Colonic mucosa (tissue), 4 donors: ENCODE results near the gene FNDC1. TPM values are rescaled to one million over a fixed set of nuclear protein-coding genes. Genes with fewer than 3 reads are reported as not detected.

ENCODE experiments used
- DNase-seq: peaks from one replicate; pipeline ENCODE4 v3.0.0-alpha.2; 2020
- H3K27ac ChIP-seq: fragments of 200-600 bp; one replicate; pipeline ENCODE4 v1.8.0; 2021
- H3K27me3 ChIP-seq: fragments of 200-600 bp; one replicate; pipeline ENCODE4 v1.8.0; 2021
- H3K36me3 ChIP-seq: fragments of 200-600 bp; one replicate; pipeline ENCODE4 v1.8.0; 2021
- H3K4me1 ChIP-seq: fragments of 200-600 bp; one replicate; pipeline ENCODE4 v1.8.0; 2021; ENCODE audit warnings: mild to moderate bottlenecking
- H3K4me3 ChIP-seq: fragments of 200-600 bp; one replicate; pipeline ENCODE4 v1.8.0; 2021
- H3K9ac ChIP-seq, 2 donors: one replicate each; pipeline ENCODE4 v1.7.0; 2013; ENCODE audit warnings: control low read depth in 2 of 2, low read depth in 2 of 2, low read length in 2 of 2
- H3K9me3 ChIP-seq: fragments of 200-600 bp; one replicate; pipeline ENCODE4 v1.8.0; 2021
- CTCF ChIP-seq: fragments of 200-600 bp; IDR thresholded peaks from one replicate; pipeline ENCODE4 v1.8.0; 2022; ENCODE audit warnings: antibody characterized with exemption, mild to moderate bottlenecking
- intact Hi-C: fragments of 100-400 bp; cut with DNase I; formaldehyde crosslinking; loops from one replicate; pipeline ENCODE4 v1.14.1; 2022
- total RNA-seq, 2 donors: library from RNA; stranded (reverse); fragmentation: NEBNext Ultra II Directional in 1 of 2; extraction: Animal tissue kit (Norgen Biotek cat#: 25700) in 1 of 2; gene quantifications; one replicate each; pipeline ENCODE4 v1.2.1, GENCODE V29; 2021
- donor health status: healthy.
- donor health status: DM: no; HTN: no; CAD: no.
- donor health status: DM: no; HTN: no; CAD: no.

The FNDC1 gene
- total RNA-seq, 2 donors from 2014 or later = 0.05 to 1.1 TPM

- intact Hi-C loops = no loop called here
- no peaks in the 10 kb centered on the region for H3K4me1 ChIP-seq
- H3K9me3 ChIP-seq = no peaks in the 10 kb centered on the region
Measured at GRCh38 chr6:159238920-159239558, 69.8 kb downstream of the FNDC1 start.

GRCh38 chr6:159249128-159249527, 79.9 kb downstream of the FNDC1 start:
- TF ChIP-seq CTCF = no peak
- intact Hi-C loops = no loop called here
- Histone ChIP-seq H3K4me3 (no peak overlapping the region), H3K9me3 (no peaks in the 10 kb centered on the region), H3K27ac (no peak overlapping the region), H3K4me1 (no peaks in the 10 kb centered on the region), H3K27me3 (no peaks in the 10 kb centered on the region), H3K36me3 (no peaks in the 10 kb centered on the region), H3K9ac (no peak overlapping the region)
- DNase-seq = no peak

More at GRCh38 chr6:159238920-159239558, 69.8 kb downstream of the FNDC1 start:
- Histone ChIP-seq H3K36me3 (no peaks in the 10 kb centered on the region), H3K9ac (no peak overlapping the region), H3K27me3 (no peaks in the 10 kb centered on the region), H3K4me3 (no peak overlapping the region), H3K27ac (no peak overlapping the region)
- no peak for DNase-seq
- TF ChIP-seq CTCF = no peak

GRCh38 chr6:159249752-159250151, 80.6 kb downstream of the FNDC1 start:
- Histone ChIP-seq H3K27ac (no peak overlapping the region), H3K9ac (no peak overlapping the region), H3K9me3 (no peaks in the 10 kb centered on the region), H3K4me1 (no peaks in the 10 kb centered on the region), H3K36me3 (no peaks in the 10 kb centered on the region), H3K27me3 (no peaks in the 10 kb centered on the region), H3K4me3 (no peak overlapping the region)
- DNase-seq = no peak
- intact Hi-C loops = loop anchor here (5.0 kb wide), 1 partner anchor 408 kb away; no protein-coding TSS in a partner anchor
- no peak for TF ChIP-seq CTCF

- no peak for DNase-seq
- H3K9me3 ChIP-seq = no peaks in the 10 kb centered on the region
- H3K27me3 ChIP-seq = no peaks in the 10 kb centered on the region
- no peaks in the 10 kb centered on the region for H3K4me1 ChIP-seq
- H3K36me3 ChIP-seq = no peaks in the 10 kb centered on the region
- no peak for TF ChIP-seq CTCF
- no peak overlapping the region for H3K27ac ChIP-seq
- H3K4me3 ChIP-seq = no peak overlapping the region
- intact Hi-C loops = loop anchor here (5.0 kb wide), 1 partner anchor 407 kb away; no protein-coding TSS in a partner anchor
- no peak overlapping the region for H3K9ac ChIP-seq
Measured at GRCh38 chr6:159250633-159251032, 81.4 kb downstream of the FNDC1 start.

GRCh38 chr6:159252955-159253508, 83.8 kb downstream of the FNDC1 start:
- no peak for DNase-seq
- no peak overlapping the region for H3K9ac ChIP-seq
- H3K4me1 ChIP-seq = no peaks in the 10 kb centered on the region
- no peaks in the 10 kb centered on the region for H3K36me3 ChIP-seq
- TF ChIP-seq CTCF = peak; percentile 35
- H3K27me3 ChIP-seq = no peaks in the 10 kb centered on the region
- H3K4me3 ChIP-seq = no peak overlapping the region
- intact Hi-C loops = loop anchor here (5.0 kb wide), 1 partner anchor 404 kb away; no protein-coding TSS in a partner anchor
- H3K9me3 ChIP-seq = no peaks in the 10 kb centered on the region
- no peak overlapping the region for H3K27ac ChIP-seq
